Stimulated activated CD4-positive, alpha-beta T cell treated with anti-CD3 and anti-CD28 coated beads, Interleukin-12 subunit alpha, Interleukin-12 subunit beta, amount 100 ng/mL, for 4 hours (primary cell): ENCODE results near the gene RAI14.

Experiments used
- DNase-seq: peaks from one replicate; pipeline ENCODE4 v3.0.0-alpha.2; 2020

The RAI14 gene

DNA sequence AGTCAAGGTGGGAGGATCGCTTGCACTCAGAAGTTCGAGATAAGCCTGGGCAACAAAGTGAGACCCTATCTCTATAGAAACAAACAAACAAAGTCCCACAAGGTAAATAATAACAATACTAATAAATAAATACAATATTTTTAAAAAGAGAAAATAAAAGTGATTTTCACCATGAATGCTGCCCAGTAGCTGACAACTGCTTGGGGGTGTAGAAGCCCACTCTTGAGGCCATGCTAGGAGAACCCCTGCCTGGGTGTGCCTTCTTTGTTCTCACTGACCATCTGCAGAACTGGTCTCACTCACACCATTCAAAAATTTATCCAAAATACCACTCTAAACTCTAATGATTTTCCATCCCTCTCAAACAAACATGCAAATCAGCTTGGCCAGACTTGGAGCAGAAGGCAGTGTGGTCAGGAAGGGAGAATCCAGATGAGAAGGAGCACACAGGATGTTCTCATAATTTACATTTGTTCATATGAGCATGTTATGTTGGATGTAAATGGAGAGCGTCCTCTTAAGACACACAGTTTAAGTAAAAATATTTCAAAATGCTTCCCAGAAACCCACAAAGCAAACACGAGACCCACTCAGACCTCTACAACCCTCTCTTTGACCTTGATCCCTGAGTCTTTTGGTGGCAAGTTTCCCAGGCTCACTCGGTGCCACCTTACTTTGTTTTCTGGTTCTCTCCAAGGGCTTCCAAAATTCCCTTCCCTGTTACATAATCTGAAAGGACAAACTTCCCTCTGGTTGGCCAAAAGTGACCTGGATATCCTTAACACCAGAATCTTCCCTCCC lies 7.9 kb upstream of the RAI14 start:
- DNase-seq, result no peak

DNA sequence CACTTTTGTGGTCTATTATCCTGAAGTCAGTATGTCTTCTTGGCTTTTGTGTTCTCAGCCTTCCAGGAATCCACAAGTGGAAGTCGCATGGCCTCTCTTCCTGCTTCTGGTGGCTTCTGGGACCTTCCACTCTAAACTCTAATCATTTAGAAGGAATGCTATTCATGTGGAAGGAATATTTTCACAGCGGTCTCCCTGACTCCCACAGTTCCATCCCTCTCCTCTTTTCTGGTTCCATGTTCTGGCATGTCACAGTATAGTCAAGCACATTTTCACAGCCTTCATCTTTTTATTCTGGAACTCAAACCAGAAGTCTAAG lies 7.3 kb upstream of the RAI14 start:
- DNase-seq, result no peak

DNA sequence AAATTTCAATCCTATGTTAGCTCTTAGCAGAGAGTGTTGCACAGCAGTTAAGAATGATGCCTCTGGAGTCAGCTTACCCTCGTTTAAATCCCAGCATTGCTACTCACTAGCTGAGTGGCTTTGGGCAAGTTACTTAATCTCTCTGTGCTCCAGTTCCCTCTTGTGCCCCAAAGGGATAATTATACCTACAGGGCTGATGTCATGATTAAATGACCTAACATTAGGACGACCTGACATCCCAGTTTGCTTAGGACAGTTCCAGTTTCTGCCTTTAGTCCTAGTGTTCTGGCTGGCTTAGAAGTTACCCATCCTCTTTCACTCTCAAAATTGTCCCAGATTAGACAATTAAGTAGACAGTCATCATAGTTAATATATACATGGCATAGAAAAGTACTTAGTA lies 4.3 kb upstream of the RAI14 start:
- no peak for DNase-seq

DNA sequence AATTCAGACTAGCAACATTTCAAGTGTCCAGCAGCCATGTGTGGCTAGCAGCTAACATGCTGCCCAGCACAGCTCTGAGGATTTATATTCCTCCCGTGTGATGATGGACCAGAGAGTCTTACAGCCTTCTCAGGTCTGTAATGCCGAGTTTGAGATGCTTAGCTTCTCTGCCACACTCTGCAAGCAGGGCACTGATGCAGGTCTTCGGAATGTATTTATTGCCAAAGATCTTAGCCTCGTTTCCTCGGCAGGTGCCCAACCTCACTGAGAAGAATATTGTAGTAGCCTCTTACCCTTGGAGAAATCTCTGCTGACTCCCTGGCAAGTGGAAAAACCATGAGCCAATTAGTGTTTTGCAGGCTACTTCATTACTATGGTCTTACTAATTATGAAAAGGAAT lies 3.7 kb upstream of the RAI14 start:
- no peak for DNase-seq

DNA sequence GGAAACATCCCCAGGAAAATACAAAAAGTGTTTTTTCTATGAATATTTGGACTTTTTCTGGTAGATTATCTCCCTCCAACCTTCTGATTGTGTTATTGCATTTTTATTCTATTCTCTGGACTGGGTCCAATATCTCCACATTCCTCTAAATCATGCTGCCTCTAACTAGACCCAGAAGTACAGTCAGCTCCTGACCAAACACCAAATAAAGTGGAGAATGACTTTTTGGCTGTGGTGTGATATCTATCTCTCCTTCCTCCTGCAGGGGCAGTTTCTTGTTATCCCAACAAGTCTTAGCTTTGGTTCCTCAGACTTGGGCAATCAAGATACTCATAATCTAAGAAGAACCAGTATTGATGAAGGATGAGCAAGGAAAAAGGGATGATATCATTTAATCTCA lies 3.2 kb upstream of the RAI14 start:
- no peak for DNase-seq

DNA sequence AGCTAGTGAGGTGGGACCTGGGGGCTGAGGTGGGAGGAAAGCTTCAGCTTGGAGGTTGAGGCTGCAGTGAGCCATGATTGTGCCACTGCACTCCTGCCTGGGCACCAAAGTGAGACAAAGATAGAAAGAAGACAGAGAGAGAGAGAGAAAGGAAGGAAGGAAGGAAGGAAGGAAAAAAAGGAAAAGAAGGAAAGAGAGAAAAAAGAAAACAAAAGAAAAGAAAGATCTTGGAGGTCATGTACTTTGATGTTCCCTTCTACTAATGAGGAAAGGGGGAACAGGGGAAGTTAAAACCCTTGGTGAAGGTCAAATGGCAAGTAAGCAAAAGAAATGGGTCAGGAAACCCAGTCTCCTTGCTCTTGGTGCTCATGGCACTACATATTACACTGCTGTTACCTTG lies 2.4 kb upstream of the RAI14 start:
- no peak for DNase-seq

DNA sequence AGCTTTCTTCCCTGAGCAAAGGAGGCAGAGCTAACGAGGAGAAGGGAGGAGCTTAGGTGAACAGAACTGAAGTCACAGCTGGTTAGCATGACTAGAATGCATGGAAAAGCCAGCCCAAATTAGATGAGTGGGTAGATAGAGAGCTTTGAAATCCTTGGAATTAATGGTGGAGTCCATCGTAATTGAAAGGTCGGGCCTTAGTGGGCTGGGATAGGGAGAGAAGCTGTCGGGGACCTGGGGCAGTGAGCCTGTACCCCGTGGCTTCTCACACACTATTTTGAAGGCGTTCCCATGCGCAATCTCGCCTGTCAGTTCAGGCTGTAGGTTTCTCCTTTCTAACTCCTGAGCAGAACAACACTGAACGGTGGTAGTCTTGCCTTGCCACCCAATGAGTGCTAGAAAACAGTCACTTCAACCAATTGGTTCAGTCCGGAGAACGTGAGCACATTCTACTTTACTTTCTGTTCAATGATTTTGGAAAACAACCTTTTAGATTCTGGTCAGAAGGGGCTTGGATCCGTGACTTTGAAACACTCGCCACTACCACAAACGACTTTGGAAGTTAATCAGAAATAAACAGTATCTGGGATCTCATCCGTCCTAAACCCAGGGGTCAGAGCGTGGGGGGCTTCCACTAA lies 655 bp upstream of the RAI14 start:
- DNase-seq, result peak; percentile 5

DNA sequence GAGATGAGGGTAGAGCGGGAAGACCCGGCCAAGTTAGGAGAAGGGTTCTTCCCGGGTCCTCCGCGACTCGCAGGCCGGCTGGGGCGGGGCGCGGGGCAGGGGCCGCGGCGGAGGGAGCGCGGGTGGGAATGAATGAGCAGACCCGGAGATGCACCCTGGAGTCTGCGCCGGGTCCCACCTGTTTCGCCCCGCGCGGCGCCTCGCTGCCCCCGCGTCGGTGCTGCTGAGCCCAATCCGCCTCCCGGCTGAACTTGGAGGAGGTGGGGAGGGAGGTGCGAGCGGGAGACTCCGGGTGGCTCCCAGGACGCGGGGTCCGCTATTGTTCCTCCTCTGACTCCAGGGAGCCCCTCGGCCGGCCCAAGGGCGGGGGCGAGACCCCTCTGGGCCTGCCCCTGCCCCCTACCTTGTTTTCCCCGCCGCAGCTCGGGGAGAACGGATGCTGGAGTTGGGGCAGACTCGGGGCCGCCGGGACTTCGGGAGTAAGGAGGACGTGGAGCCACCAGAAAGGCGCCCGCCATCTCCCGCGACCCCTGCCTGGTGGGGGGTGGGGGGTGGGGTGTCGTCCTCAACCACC lies 659 bp downstream of the RAI14 start:
- DNase-seq, result peak; percentile 7

DNA sequence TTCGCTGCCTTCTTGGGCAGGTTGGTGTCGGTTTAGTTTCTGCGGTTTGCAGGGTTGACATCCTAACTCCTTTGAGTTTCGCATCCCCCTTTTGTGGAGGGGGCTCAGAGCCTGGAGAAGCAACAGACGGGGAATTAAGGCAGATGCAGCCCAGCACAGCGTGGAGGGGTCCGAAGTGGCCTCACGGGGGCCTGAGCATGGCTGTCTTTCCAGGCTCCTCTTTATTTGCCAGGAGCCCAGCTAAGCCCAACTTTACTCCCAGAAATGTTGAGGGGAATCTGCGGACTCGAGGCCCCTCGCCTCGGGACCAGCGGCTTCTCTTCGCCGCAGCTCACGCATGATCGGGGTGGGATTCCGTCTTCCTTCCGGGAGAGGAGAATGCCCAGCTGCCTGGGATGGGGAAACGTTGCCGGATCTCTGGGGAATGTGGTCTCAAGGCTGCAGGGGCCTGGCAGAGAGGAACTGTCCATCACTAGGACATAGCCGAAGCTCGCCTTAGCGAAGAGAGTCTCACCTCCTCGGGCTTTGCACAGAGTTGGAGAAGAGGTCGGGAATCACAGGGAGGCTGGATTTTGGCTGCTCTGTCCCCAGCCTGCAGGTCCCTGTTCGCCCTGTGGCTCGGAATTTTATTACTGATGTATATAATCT lies 1.3 kb downstream of the RAI14 start:
- no peak for DNase-seq

DNA sequence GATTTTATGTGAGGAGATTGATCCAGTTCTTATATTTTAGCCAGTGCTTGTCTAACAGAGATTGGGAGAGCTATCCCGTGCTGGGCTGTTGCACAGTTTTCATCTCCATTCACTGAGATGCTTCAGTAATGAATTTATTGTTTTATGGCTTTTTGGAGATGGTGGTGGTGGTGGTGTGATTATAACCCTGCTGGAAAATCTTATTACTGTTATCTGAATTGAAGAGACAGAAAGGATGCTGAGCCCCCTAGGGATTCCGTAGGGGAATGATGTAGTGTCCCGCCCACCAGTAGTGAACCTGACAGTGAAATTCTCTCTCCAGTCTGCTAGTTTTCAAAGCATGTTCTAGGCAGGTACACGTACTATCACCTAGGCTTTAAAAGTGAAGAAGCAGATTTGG lies 1.9 kb downstream of the RAI14 start:
- DNase-seq, result no peak

DNA sequence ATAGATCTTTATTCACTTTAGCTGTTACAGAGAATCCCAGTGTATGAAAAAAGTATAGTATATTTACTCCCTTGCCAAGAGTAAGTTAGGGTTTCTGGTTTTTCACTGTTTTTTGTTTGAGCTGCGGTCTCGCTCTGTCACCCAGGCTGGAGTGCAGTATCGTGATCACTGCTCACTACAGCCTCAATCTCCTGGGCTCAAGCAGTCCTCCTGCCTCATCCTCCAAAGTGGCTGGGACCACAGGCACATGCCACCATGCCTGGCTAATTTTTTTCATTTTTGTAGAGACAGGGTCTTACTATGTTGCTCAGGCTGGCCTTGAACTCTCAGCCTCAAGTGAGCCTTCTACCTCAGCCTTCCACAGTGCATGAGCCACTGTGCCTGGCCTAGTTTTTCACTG lies 3.0 kb downstream of the RAI14 start:
- DNase-seq, result no peak

DNA sequence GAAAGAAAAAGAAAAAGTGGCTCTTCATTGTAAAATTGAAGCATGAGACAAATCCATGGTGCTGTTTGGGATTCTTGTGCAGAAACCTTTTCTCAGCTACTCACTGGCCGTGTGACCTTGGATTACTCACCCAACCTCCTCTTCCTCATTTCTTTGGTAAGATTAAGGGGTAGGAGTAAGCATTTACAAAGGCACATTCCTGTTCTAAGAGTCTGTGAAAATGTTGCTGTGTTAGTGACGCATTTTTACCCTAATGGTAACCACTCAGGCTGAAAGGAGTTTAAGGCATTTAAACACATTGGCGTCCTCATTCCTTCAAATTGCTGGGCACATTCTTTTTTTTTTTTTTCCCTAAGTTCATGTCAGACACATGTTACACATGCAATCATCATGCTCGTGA lies 4.3 kb downstream of the RAI14 start:
- no peak for DNase-seq

DNA sequence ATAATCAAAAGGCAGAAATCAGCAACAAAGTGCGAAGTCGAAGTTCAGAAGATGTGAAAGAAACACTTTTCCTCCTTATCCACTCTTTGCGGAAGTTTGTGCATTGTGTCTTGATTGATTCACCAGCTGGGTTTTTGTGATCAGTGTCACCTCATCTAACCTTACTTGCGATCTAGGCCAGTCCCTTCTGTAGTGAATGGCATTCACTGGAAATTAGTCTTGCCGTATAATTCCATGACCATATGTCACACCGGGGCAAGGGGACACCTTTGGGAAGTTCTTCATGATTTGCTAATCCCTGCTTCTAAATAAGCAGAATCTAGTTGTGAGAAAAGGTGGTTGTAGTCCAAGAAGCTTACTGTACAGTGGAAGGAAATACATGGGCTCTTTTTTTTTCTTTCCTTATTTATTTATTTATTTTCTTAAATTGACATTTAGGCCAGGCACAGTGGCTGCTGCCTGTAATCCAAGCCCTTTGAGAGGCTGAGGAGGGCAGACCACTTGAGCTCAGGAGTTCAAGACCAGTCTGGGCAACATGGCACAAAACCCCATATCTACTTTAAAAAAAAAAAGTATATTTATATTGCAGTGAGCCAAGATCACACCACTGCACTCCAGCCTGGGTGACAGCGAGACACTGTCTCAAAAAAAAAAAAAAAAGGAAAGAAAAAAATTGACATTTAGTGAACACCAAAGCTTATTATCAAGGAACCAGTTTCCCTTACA lies 7.8 kb downstream of the RAI14 start:
- DNase-seq, result no peak

DNA sequence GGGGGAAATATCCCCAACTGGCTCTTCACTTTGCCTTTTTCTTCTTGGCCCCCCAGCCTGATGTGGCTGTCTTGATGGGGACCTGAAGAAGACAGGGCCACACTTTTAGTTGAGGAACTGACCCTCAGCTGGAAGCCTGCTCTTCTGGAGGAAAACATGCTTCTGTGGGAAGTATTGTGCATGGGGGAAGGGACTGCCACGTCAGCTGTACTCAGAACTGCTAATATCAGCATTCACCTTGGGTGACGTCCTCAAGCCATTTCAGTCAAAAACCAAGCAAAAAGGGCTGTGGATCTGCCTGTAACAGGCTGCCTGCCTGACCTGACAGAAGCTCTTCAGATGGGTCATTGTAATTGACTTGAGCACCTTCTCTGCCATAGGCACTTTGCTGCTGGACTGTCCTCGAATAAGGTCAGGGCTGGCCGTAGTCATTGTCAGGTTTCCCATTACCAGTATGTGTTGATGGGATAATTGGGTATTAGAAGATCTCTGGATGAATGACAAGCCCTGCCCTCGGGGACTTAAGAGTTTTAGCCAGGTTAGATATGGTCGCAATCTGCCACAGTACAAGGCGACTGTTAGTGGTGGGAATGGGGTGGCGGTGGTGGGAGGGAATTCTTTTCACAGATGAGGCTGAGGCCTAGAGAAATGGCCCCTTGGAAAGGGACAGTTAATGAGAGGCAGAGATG lies 10.4 kb downstream of the RAI14 start:
- DNase-seq, result no peak

DNA sequence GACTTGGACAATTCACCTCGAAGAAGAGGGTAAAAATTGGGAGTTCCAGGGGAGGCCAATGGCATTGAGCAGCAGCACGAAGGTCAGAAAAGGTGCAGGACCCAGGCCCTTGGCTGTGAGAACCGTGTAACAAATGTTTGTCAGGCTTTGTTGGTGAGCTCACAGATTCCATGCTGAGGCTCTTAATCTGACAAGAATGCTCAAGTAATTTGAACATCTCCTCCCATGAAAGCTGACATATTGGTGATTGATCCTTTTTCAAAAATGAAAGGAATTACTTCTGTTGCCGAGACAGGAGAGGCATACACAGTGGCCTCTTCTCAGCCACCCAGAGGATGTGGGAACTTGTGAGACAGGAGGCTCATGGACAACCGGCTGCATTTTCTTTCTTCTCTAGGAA lies 11.6 kb downstream of the RAI14 start:
- DNase-seq, result no peak

DNA sequence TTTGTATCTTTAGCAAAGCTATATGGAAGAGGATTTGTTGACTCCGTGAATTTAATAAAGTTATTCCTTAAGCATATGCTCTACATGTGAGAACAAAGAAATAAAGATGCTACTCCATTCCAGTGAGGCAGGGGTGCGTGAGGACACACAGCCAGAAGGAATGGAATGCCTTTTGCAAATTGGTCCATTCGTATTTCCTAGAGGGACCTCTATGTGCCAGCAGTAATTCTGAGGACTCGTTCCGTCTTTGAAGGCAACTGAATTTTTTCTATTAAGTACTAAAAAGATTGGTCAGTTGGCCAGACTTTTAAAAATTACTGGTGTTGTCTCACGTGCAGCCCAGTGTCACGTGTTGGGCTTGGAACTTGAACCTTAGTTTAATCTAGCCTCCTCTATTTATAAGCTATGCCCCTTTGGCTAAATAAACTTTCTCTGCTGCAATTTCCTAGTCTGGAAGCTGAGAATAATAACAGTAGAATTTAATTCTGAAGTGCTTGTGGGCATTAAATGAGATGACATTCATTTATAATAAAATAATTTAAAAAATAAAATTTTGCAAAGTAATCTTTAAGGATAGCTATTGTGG lies 13.9 kb downstream of the RAI14 start:
- no peak for DNase-seq

DNA sequence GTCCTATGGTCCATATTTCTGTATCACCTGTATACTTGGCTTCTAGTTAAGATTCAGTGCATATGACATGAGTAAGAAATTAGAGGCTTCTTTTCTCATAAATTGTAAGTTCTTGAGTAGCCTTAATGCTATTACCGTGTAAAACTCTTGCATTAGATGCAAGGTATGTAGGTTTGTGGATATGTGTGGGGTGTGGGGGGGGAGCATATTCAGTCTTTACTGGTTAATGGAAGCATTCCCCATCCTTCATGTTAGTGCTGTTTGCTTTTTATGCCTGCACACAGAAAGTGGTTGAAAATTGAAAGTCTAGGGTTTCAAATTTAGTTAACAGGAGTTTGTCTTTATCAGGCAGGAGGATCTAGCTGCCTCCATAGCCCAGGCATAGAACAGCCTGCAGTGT lies 16.1 kb downstream of the RAI14 start:
- no peak for DNase-seq

DNA sequence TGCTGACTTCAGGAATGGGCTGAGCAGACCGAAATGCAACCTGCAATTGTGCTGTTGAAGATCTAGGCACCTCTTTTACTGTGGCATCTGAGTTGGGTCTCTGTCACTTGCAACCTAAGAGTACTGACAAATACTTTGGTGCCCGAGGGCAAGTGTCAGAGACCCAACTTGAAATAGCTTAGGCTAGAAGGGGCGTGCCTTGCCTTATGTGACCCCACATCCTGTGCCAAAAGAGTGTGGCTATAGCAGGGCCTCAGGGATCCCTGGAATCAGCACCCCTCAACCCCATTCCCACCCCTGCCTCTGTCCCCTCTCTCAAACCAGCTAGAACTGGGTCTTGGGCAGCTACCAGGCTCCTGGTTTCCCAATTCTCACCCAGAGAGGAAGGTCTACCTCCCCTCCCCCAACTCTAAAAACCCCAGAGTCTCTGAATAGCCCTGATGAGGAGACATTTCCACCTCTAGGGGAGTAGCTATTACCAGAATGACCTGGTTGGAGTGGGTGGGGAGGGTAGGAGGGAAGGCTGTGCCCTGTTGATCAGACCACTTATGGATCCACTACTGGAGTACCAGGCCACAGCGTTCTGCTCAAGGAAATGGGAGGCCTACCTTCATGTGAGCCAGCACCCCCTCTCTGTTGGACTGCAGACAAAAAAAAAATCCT lies 17.5 kb downstream of the RAI14 start:
- DNase-seq, result no peak

DNA sequence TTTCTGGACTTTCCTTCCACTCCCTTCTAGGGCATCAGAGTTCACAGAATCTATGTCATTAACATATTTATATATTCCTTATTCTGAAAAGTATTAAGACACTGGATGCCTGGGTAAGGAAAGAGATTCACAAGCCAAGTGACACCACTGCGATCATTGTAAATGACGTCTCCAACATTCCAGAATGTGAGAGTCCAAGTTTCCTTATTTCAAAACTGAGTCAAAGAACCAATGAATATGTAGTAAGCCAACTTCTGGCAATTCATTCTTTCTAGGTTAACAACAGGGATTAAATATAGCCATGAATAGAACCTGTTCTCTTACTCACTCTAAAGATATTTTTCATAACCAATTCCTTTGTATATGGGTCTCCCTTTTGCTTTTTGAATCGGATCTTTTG lies 18.1 kb downstream of the RAI14 start:
- no peak for DNase-seq

DNA sequence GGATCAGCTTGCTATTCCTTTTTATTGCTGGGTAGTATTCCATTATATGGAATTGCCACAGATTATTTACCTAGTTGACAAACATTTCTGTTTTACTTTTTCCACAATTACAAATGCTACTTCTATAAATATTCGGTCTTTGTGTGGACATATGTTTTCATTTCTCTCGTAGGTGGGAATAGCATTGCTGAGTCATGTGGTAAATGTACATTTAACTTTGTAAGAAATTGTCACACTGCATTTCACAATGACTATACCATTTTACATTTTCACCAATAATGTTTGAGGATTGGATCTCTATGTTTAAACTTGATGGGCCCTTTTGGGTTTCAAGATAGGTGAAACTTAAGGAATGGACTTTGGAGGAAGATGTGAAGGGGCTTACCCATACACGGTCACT lies 19.7 kb downstream of the RAI14 start:
- no peak for DNase-seq

DNA sequence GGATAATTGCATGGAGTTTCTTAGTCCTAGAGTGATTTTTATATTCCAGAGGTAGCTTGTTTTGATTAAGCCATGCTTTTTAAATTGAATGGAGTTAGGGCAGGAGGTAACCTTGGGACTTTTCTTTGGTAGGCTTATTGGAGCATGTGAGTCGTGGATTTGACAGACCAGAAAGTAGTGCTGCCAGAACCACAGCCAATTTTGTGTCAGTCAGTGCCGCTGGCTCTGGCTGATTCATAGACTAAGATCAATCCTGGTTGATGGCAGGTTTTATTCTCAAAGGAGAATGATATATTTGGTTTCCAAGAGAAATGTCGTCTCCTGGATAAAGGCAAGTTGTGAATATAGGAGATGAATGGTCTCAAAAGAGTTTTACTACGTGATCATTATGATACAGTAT lies 20.3 kb downstream of the RAI14 start:
- no peak for DNase-seq

DNA sequence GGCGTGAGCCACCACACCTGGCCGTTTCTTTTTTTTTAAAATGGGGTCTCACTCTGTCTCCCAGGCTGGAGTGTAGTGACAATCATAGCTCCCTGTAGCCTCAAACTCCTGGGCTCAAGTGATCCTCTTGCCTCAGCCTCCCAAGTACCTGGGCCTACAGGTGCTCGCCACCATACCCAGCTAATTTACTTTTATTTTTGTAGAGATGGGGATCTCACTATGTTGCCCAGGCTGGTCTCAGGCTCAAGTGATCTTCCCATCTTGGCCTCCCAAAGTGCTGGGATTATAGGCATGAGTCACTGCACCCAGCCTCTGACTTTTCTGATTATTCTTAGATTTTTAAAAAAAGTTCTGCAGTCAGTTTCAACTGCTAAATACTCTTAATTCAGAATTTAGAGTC lies 21.3 kb downstream of the RAI14 start:
- no peak for DNase-seq
